Measurements from ENCODE around the gene AAK1.
"Not testable (repeated sequence)": the region's sequence is repeated elsewhere in the genome, so short reads cannot be mapped to it uniquely, and the experiment has no call there.

The AAK1 gene

GRCh38 chr2:69461404-69461803 is 182.1 kb downstream of the AAK1 start:
- Histone ChIP-seq H3K27me3 (no peaks in the 10 kb centered on the region), H4K20me1 (peaks cover 0 to 4% (median 0%) of the 10 kb centered on the region in 11 experiments; a peak in 1 of 22 replicates), H3K4me2 (no peak overlapping the region), H3K9ac (no peak overlapping the region), H3K4me1 (peaks cover 9 to 32% (median 24%) of the 10 kb centered on the region in 10 experiments; a peak in 19 of 20 replicates), H3K9me3 (replicated peaks in 1 of 11) (no peaks in the 10 kb centered on the region), H3K4me3 (no peak overlapping the region), H3K36me3 (peaks cover 18 to 48% (median 25%) of the 10 kb centered on the region in 11 experiments), H3K27ac (no peak overlapping the region)
- no peak for TF ChIP-seq Cebpa-rat (IDR thresholded peaks at IDR 0.05)

- TF ChIP-seq Cebpa-rat (IDR thresholded peaks at IDR 0.05): no peak
- Histone ChIP-seq H3K36me3 (peaks cover 4 to 34% (median 11%) of the 10 kb centered on the region in 11 experiments; a peak in 14 of 22 replicates), H3K4me2 (peak overlapping the region in 7 of 11 experiments; percentile 9 to 43 (median 24); a peak in 9 of 22 replicates), H3K9ac (no peak overlapping the region), H3K4me1 (peaks cover 20 to 38% (median 29%) of the 10 kb centered on the region in 10 experiments), H4K20me1 (peaks cover 0 to 4% (median 0%) of the 10 kb centered on the region in 11 experiments; a peak in 1 of 22 replicates), H3K27ac (no peak overlapping the region), H3K9me3 (replicated peaks in 1 of 11) (no peaks in the 10 kb centered on the region), H3K4me3 (no peak overlapping the region), H3K27me3 (no peaks in the 10 kb centered on the region)
Observed at GRCh38 chr2:69459936-69460335, 183.6 kb downstream of the AAK1 start.

GRCh38 chr2:69456950-69457445 is 186.5 kb downstream of the AAK1 start:
- Histone ChIP-seq H4K20me1 (peaks cover 0 to 4% (median 0%) of the 10 kb centered on the region in 11 experiments; a peak in 1 of 22 replicates), H3K27me3 (no peaks in the 10 kb centered on the region), H3K9ac (no peak overlapping the region), H3K4me2 (peak overlapping the region in 8 of 11 experiments; percentile 5 to 45 (median 36); a peak in 7 of 22 replicates), H3K27ac (no peak overlapping the region), H3K4me1 (peaks cover 20 to 44% (median 30%) of the 10 kb centered on the region in 10 experiments), H3K4me3 (no peak overlapping the region), H3K36me3 (peaks cover 0 to 13% (median 0%) of the 10 kb centered on the region in 11 experiments; a peak in 2 of 22 replicates), H3K9me3 (replicated peaks in 1 of 11) (no peaks in the 10 kb centered on the region)
- no peak for TF ChIP-seq Cebpa-rat (IDR thresholded peaks at IDR 0.05)

- H3K9me3 ChIP-seq (replicated peaks in 1 of 11): no peaks in the 10 kb centered on the region
- H3K27ac ChIP-seq: no peak overlapping the region
- no peak for TF ChIP-seq Cebpa-rat (IDR thresholded peaks at IDR 0.05)
- H3K27me3 ChIP-seq: no peaks in the 10 kb centered on the region
- H3K4me3 ChIP-seq: no peak overlapping the region
- peaks cover 0 to 8% (median 0%) of the 10 kb centered on the region in 11 experiments; a peak in 2 of 22 replicates for H3K36me3 ChIP-seq
- peaks cover 20 to 44% (median 30%) of the 10 kb centered on the region in 10 experiments for H3K4me1 ChIP-seq
- H3K9ac ChIP-seq: no peak overlapping the region
- H3K4me2 ChIP-seq: peak overlapping the region in 3 of 11 experiments; percentile 19 to 45 (median 39); a peak in 5 of 22 replicates
- H4K20me1 ChIP-seq: peaks cover 0 to 4% (median 0%) of the 10 kb centered on the region in 11 experiments; a peak in 1 of 22 replicates
Observed at GRCh38 chr2:69456154-69456553, 187.4 kb downstream of the AAK1 start.

- Histone ChIP-seq H3K36me3 (no peaks in the 10 kb centered on the region), H3K27me3 (no peaks in the 10 kb centered on the region), H3K27ac (no peak overlapping the region; a peak in 1 of 22 replicates), H3K4me2 (peak overlapping the region in 3 of 11 experiments; percentile 7 to 39 (median 15); a peak in 4 of 22 replicates), H4K20me1 (peaks cover 0 to 4% (median 0%) of the 10 kb centered on the region in 11 experiments; a peak in 1 of 22 replicates), H3K9me3 (replicated peaks in 1 of 11) (no peaks in the 10 kb centered on the region), H3K4me3 (no peak overlapping the region), H3K4me1 (peaks cover 15 to 36% (median 24%) of the 10 kb centered on the region in 10 experiments; a peak in 19 of 20 replicates), H3K9ac (no peak overlapping the region)
- no peak for TF ChIP-seq Cebpa-rat (IDR thresholded peaks at IDR 0.05)
Observed at GRCh38 chr2:69454976-69455375, 188.6 kb downstream of the AAK1 start.

GRCh38 chr2:69453475-69454129 is 189.9 kb downstream of the AAK1 start:
- H3K36me3 ChIP-seq: no peaks in the 10 kb centered on the region
- H3K9me3 ChIP-seq (replicated peaks in 1 of 11): no peaks in the 10 kb centered on the region
- TF ChIP-seq Cebpa-rat (IDR thresholded peaks at IDR 0.05): no peak
- no peak overlapping the region for H3K4me3 ChIP-seq
- H3K9ac ChIP-seq: no peak overlapping the region
- H3K4me1 ChIP-seq: peaks cover 9 to 25% (median 18%) of the 10 kb centered on the region in 10 experiments; a peak in 15 of 20 replicates
- no peaks in the 10 kb centered on the region for H3K27me3 ChIP-seq
- no peaks in the 10 kb centered on the region; a peak in 1 of 22 replicates for H4K20me1 ChIP-seq
- 0 out of 22 replicates have a peak overlapping the region, but pooled peaks of 1 of the 11 experiments have one; percentile 21 for H3K4me2 ChIP-seq
- H3K27ac ChIP-seq: no peak overlapping the region

GRCh38 chr2:69452687-69453086 is 190.9 kb downstream of the AAK1 start:
- Histone ChIP-seq H3K4me1 (peaks cover 9 to 25% (median 18%) of the 10 kb centered on the region in 10 experiments; a peak in 15 of 20 replicates), H3K4me2 (no peak overlapping the region), H3K4me3 (no peak overlapping the region), H3K9me3 (replicated peaks in 1 of 11) (no peaks in the 10 kb centered on the region), H3K36me3 (no peaks in the 10 kb centered on the region), H3K27me3 (no peaks in the 10 kb centered on the region), H3K27ac (no peak overlapping the region), H3K9ac (no peak overlapping the region), H4K20me1 (no peaks in the 10 kb centered on the region; a peak in 1 of 22 replicates)
- TF ChIP-seq Cebpa-rat (IDR thresholded peaks at IDR 0.05): no peak

- TF ChIP-seq Cebpa-rat (IDR thresholded peaks at IDR 0.05): no peak
- Histone ChIP-seq H3K9me3 (replicated peaks in 1 of 11) (no peaks in the 10 kb centered on the region), H3K36me3 (no peaks in the 10 kb centered on the region), H3K4me1 (peaks cover 0 to 11% (median 7%) of the 10 kb centered on the region in 10 experiments; a peak in 11 of 20 replicates), H3K9ac (no peak overlapping the region), H3K4me2 (no peak overlapping the region), H4K20me1 (no peaks in the 10 kb centered on the region), H3K27me3 (no peaks in the 10 kb centered on the region), H3K4me3 (no peak overlapping the region), H3K27ac (no peak overlapping the region)
Observed at GRCh38 chr2:69450735-69451416, 192.7 kb downstream of the AAK1 start.

GRCh38 chr2:69449906-69450305 is 193.6 kb downstream of the AAK1 start:
- Histone ChIP-seq H4K20me1 (no peaks in the 10 kb centered on the region), H3K4me1 (peaks cover 0 to 6% (median 0%) of the 10 kb centered on the region in 10 experiments; a peak in 2 of 20 replicates), H3K9me3 (replicated peaks in 1 of 11) (no peaks in the 10 kb centered on the region), H3K27ac (no peak overlapping the region), H3K36me3 (no peaks in the 10 kb centered on the region), H3K9ac (no peak overlapping the region), H3K4me2 (no peak overlapping the region), H3K4me3 (no peak overlapping the region), H3K27me3 (no peaks in the 10 kb centered on the region)
- no peak for TF ChIP-seq Cebpa-rat (IDR thresholded peaks at IDR 0.05)

- not testable (repeated sequence) for H4K20me1 ChIP-seq, H3K27ac ChIP-seq, H3K9ac ChIP-seq, H3K4me1 ChIP-seq, H3K36me3 ChIP-seq, H3K4me2 ChIP-seq, H3K27me3 ChIP-seq, H3K4me3 ChIP-seq
- H3K9me3 ChIP-seq (replicated peaks in 1 of 11): peaks cover 8 to 18% (median 12%) of the 10 kb centered on the region in 11 experiments; a peak in 20 of 22 replicates
Observed at GRCh38 chr2:69443673-69444072, 199.9 kb downstream of the AAK1 start.

GRCh38 chr2:69439499-69439898 is 204.0 kb downstream of the AAK1 start:
- H3K27me3 ChIP-seq, H3K9ac ChIP-seq, H3K36me3 ChIP-seq, H3K4me3 ChIP-seq, H4K20me1 ChIP-seq, H3K4me2 ChIP-seq, H3K27ac ChIP-seq: not testable (repeated sequence)
- Histone ChIP-seq H3K9me3 (replicated peaks in 1 of 11) (peaks cover 8 to 18% (median 12%) of the 10 kb centered on the region in 11 experiments; a peak in 20 of 22 replicates), H3K4me1 (peaks cover 19 to 32% (median 21%) of the 10 kb centered on the region in 10 experiments)
